Activated naive CD4-positive, alpha-beta T cell treated with anti-CD3 and anti-CD28 coated beads, Interleukin-2, amount 50 U/mL, for 16 hours (primary cell): ENCODE results near the gene ATP2A1.
"Not testable (repeated sequence)": the region's sequence is repeated elsewhere in the genome, so short reads cannot be mapped to it uniquely, and the experiment has no call there.

Experiments
- DNase-seq: peaks from one replicate; pipeline ENCODE4 v3.0.0-alpha.2; 2020

Gene ATP2A1

DNA sequence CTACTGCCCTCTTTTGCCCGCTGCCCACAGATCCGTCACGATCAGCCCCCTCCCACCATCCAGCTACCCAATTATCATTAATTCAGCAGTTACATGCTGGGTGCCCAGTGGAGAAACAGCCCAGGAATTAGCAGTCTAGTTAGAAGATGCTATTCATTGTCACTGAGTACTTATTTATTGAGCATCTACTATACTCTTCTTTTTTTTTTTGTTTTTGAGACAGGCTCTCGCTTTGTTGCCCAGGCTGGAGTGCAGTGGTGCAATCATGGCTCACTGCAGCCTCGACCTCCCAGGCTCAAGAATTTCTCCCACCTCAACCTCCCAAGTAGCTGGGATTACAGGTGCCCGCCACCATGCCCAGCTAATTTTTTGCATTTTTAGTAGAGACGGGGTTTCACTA is 61.5 kb downstream of the ATP2A1 start:
- DNase-seq = not testable (repeated sequence)

DNA sequence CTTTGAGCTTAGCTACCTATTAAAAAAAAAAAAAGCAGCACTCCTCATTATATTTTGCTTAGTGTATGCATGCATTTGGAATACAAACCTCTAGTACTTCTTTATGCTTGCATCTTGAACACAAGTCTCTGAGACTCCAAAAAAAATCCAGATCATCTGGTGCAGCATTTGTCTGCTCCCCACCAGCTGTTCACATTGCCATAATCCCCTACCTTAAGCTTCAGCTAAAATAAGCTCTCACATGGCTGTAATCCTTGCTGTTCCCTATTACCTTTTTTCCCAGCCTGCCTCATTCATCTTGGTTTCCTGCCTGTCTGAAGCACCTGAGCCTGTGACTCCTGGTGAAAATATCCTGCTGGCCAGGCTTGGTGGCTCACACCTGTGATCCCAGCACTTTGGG is 65.0 kb downstream of the ATP2A1 start:
- DNase-seq = no peak

DNA sequence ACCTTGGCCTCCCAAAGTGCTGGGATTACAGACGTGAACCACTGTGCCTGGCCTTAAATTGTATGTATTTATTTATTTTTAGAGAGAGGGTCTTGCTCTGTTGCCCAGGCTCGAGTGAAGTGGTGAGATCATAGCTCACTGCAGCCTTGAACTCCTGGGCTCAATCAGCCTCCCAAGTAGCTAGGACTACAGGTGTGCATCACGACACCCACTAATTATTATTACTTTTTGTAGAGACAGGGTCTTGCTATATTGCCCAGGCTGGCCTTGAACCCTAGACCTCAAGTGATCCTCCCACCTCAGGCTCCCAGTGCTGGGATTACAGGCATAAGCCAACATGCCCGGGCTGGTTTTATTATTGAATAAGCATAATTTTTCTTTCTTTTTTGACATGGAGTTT is 68.4 kb downstream of the ATP2A1 start:
- no peak for DNase-seq

DNA sequence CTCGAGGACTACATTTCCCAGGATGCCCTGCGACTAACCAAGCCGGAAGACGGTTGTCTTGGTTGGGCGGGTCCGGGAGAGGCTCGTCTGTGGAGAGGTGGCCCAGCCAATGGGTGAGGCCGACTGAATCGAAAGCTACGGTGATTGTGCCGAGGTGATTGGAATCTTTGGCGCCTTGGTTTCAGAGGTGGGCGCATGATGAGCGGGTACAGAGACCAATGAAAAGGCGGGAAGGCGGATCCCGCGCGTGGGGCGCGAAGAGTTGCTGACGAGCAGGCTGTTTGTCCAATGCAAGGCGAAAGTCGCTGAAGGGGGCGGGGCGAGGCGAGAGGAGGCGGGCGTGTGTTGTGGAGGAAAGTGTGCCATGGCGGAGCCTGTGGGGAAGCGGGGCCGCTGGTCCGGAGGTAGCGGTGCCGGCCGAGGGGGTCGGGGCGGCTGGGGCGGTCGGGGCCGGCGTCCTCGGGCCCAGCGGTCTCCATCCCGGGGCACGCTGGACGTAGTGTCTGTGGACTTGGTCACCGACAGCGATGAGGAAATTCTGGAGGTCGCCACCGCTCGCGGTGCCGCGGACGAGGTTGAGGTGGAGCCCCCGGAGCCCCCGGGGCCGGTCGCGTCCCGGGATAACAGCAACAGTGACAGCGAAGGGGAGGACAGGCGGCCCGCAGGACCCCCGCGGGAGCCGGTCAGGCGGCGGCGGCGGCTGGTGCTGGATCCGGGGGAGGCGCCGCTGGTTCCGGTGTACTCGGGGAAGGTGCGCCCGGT is 72.5 kb downstream of the ATP2A1 start, which contains the start of gene NFATC2IP:
TSS of gene NFATC2IP (plus strand) at position 290 of the 762 bp plus-strand sequence. CDS start at position 365, 75 bp downstream.
- peak; percentile 99 for DNase-seq

DNA sequence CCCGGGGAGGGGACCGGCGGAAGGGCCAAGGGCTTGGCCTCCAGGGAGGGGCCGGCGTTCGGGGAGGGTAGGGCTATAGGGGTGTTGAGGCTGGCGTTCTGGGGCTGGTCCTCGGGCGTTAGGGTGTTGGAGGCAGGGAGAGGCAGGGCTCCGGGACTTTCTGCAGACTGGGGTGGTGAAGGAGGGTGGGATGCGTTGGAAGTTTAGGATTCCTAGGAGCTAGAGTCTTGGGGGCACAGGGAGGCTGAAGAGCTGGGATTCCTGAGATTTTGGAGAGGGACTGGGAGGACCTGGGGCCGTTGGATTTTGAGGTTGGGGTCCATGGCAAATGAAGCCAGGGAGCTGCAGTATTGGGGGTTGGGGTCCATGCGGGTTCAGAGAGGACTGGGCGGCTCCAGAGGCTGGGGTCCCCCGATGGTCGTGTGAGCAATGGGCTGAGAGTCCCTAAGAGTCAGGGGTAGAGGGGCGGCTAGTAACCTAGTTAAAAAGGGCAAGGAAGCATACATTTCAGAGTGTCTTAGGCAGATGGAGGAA is 73.2 kb downstream of the ATP2A1 start:
- DNase-seq = no peak
